Measurements from ENCODE around the gene MAN1C1.

GRCh38 chr1:25615172-25615541 lies 1.4 kb upstream of the MAN1C1 start:
- TF ChIP-seq TCF7L2 (IDR thresholded peaks at IDR 0.05; ENCODE audit: low read depth, low read length) (no peak), CTCF (IDR thresholded peaks at IDR 0.05) (no peak), SIN3A (IDR thresholded peaks at IDR 0.05; ENCODE audit: borderline replicate concordance, insufficient read depth, low read depth, low read length) (no peak), REST (IDR thresholded peaks at IDR 0.05; ENCODE audit: insufficient read depth in 1 of 2, low read depth in 2 of 2, low read length in 1 of 2) (no peak)
